RWPE1 (cell line): ENCODE measurements around the gene HCN3.

Source experiments
- CTCF ChIA-PET: fragments of 350-600 bp; sonication (Branson Sonifier 250); formaldehyde crosslinking; extraction: SDS; loops from one replicate; lab custom pipeline; 2021; lab: Yijun Ruan, JAX
- POLR2A ChIA-PET: fragments of 400-600 bp; formaldehyde crosslinking; extraction: SDS; loops from one replicate; lab custom pipeline; 2020; ENCODE audit warnings: antibody characterized with exemption; ENCODE audit not compliant: low non-redundant PET; lab: Yijun Ruan, JAX
- DNase-seq: peaks from one replicate; pipeline ENCODE4 v3.0.0; 2012; ENCODE audit warnings: low spot score
- H3K27ac ChIP-seq: fragments of 450-650 bp; 2 replicates; pipeline ENCODE4 v1.5.1; 2017
- CTCF ChIP-seq: fragments of 450-650 bp; conservative IDR thresholded peaks from 2 replicates; pipeline ENCODE4 v1.5.1; 2017; ENCODE audit warnings: low read depth, mild to moderate bottlenecking

HCN3 gene

GRCh38 chr1:155305881-155306391 is 28.7 kb downstream of the HCN3 start:
- ChIA-PET POLR2A (interaction anchor here (0.7 kb wide), 1 partner anchor 27 kb away, joined by 3 read pairs; no protein-coding TSS in a partner anchor), CTCF (no interaction called here)
- H3K27ac ChIP-seq, result peak overlapping the region; percentile 77
- no peak for TF ChIP-seq CTCF
- no peak for DNase-seq

- peak overlapping the region; percentile 96 for H3K27ac ChIP-seq
- CTCF ChIA-PET, result interaction anchor here (1.8 kb wide), 1 partner anchor 56 kb away, joined by 5 read pairs; no protein-coding TSS in a partner anchor
- no peak for DNase-seq
- POLR2A ChIA-PET, result no interaction called here
- TF ChIP-seq CTCF, result no peak
Measured at GRCh38 chr1:155307247-155307740, 30.0 kb downstream of the HCN3 start.

- CTCF ChIA-PET, result interaction anchor here (0.7 to 0.8 kb wide), 2 partner anchors 58 to 59 kb away, joined by 3 to 4 read pairs; no protein-coding TSS in a partner anchor
- peak; percentile 97 for DNase-seq
- peak within 1 kb of the TSS; percentile 96 for H3K27ac ChIP-seq
- POLR2A ChIA-PET, result no interaction called here
- no peak for TF ChIP-seq CTCF
Measured at GRCh38 chr1:155308493-155309422, 31.5 kb downstream of the HCN3 start, which contains the start of gene FDPS. FDPS (plus strand) TSS chr1:155308866; CDS start chr1:155309790, 924 bp downstream.

DNA sequence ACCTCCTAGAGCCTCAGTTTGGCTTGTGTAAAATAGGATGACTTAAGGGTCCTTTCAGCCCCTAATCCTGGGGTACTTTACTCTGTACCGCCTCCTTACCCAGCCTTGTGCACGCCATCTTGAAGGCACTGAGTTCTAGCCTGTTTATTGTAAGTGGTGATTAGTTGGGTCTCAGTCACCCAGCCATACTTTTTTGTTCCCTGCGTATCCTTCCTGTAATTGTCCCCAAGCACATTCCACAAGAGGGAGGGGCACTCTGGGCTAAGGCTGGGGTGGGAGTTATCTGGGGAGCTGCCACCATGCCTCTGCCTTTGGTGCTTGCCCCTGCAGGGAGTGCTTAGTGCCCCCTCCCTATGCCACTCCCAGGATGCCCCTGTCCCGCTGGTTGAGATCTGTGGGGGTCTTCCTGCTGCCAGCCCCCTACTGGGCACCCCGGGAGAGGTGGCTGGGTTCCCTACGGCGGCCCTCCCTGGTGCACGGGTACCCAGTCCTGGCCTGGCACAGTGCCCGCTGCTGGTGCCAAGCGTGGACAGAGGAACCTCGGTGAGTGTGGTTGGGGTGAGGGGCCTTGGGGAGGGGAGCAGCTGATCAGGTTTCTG is 32.3 kb downstream of the HCN3 start:
- CTCF ChIA-PET, result interaction anchor here (1.0 to 1.1 kb wide), 2 partner anchors 13 to 58 kb away, joined by 3 to 4 read pairs; no protein-coding TSS in a partner anchor
- POLR2A ChIA-PET, result no interaction called here
- DNase-seq, result no peak
- H3K27ac ChIP-seq, result peak overlapping the region; percentile 96
- no peak for TF ChIP-seq CTCF

- DNase-seq, result no peak
- no peak for TF ChIP-seq CTCF
- H3K27ac ChIP-seq, result peak overlapping the region; percentile 45
- POLR2A ChIA-PET, result no interaction called here
- CTCF ChIA-PET, result interaction anchor here (0.6 to 1.1 kb wide), 3 partner anchors 10 to 145 kb away, joined by 3 to 5 read pairs (median 3); no protein-coding TSS in a partner anchor
Measured at GRCh38 chr1:155313261-155313660, 36.0 kb downstream of the HCN3 start.

GRCh38 chr1:155316922-155317321 is 39.7 kb downstream of the HCN3 start:
- CTCF ChIA-PET, result interaction anchor here (0.6 kb wide), 1 partner anchor 15 kb away, joined by 3 read pairs; no protein-coding TSS in a partner anchor
- DNase-seq, result no peak

More at GRCh38 chr1:155316922-155317321, 39.7 kb downstream of the HCN3 start:
- H3K27ac ChIP-seq, result no peak overlapping the region
- TF ChIP-seq CTCF, result no peak
- POLR2A ChIA-PET, result no interaction called here
